ENCODE measurements around the gene MEX3C. TPM values are rescaled to one million over a fixed set of nuclear protein-coding genes. Genes with fewer than 3 reads are reported as not detected.

The MEX3C gene
- total and polyA plus RNA-seq, 2 experiments from 2014 or later = 21.0 to 67.3 TPM

GRCh38 chr18:51212606-51213005, 15.1 kb upstream of the MEX3C start:
- no peaks in the 10 kb centered on the region for H4K20me1 ChIP-seq (ENCODE audit: insufficient read depth, poor library complexity, severe bottlenecking)
- no peaks in the 10 kb centered on the region for H3K79me2 ChIP-seq
- H3K9me3 ChIP-seq (ENCODE audit: low read depth) = no peaks in the 10 kb centered on the region
- WGBS (ENCODE audit: low lambda C conversion rate, missing lambda C conversion rate) = 80% methylated on average over 2 of the region's 2 CpGs
- no peak overlapping the region for H2AFZ ChIP-seq
- no peaks in the 10 kb centered on the region for H3K36me3 ChIP-seq (replicated peaks; ENCODE audit: insufficient read depth, low read depth)
- DNase-seq (ENCODE audit: low spot score) = no peak
- H3K27me3 ChIP-seq = no peaks in the 10 kb centered on the region
- H3K4me2 ChIP-seq = no peak overlapping the region
- H3K4me3 ChIP-seq = no peak overlapping the region
- no peak overlapping the region for H3K27ac ChIP-seq
- no peaks in the 10 kb centered on the region for H3K4me1 ChIP-seq (ENCODE audit: insufficient read depth)
- TF ChIP-seq CTCF (IDR thresholded peaks at IDR 0.05; ENCODE audit: poor library complexity) = no peak
- TF ChIP-seq EZH2 (IDR thresholded peaks at IDR 0.05; ENCODE audit: borderline replicate concordance) = no peak
- no peak for TF ChIP-seq EZH2phosphoT487 (IDR thresholded peaks at IDR 0.05; ENCODE audit: low read depth, severe bottlenecking, unreplicated experiment)
- no peaks in the 10 kb centered on the region for H3K9me2 ChIP-seq (replicated peaks; ENCODE audit: insufficient read depth)

GRCh38 chr18:51211552-51211951, 14.1 kb upstream of the MEX3C start:
- Histone ChIP-seq H3K4me2 (no peak overlapping the region), H3K27ac (no peak overlapping the region), H3K27me3 (no peaks in the 10 kb centered on the region), H3K79me2 (no peaks in the 10 kb centered on the region), H2AFZ (no peak overlapping the region), H3K36me3 (replicated peaks; ENCODE audit: insufficient read depth, low read depth) (no peaks in the 10 kb centered on the region), H3K4me3 (no peak overlapping the region), H3K9me3 (ENCODE audit: low read depth) (no peaks in the 10 kb centered on the region), H3K4me1 (ENCODE audit: insufficient read depth) (no peaks in the 10 kb centered on the region), H4K20me1 (ENCODE audit: insufficient read depth, poor library complexity, severe bottlenecking) (no peaks in the 10 kb centered on the region), H3K9me2 (replicated peaks; ENCODE audit: insufficient read depth) (no peaks in the 10 kb centered on the region)
- 83% methylated on average over 4 of the region's 4 CpGs for WGBS (ENCODE audit: low lambda C conversion rate, missing lambda C conversion rate)
- DNase-seq (ENCODE audit: low spot score) = no peak
- TF ChIP-seq EZH2phosphoT487 (IDR thresholded peaks at IDR 0.05; ENCODE audit: low read depth, severe bottlenecking, unreplicated experiment) = no peak
- TF ChIP-seq CTCF (IDR thresholded peaks at IDR 0.05; ENCODE audit: poor library complexity) = no peak

DNA sequence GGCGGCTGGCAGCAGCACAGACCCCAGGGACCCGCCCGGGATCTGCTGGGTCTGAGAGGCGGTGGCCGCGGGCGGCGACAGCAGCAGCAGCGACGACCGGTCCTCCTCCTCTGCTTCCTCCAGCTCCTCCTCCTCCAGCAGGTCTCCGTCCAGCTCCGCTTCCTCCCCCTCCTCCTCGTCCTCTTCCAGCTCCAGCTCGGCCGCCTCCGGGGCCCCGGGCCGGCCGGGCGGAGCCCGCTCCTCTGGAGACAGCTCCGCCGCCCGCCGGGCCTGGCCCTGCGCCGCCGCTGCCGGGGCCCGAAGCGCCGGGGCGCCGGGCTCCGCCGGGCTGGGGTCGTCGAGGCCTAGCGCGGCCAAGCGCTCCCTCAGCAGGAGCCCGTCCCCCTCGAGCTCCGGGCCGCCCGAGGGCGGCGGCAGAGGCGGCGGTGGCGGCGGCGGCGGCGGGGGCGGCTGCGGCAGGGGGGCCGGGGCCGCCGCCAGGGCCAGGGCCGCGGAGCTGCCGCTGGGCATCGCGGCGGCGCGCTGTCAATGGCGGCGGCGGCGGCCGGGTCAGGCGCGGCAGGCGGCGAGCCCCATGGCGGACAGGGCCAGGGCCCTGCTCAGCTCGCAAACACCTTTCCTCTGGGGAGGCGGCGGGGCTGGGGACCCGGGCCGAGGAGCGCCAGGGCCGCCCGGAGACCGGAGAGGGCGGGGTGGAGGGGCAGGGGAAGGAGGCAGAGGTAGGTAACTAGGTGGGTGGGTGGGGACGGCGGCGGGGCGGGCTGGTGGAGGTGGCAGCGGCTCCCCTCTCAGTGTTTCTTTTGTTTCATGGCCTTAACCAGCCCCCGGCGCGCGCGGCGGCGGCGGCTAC, 445 bp downstream of the MEX3C start:
- H4K20me1 ChIP-seq (ENCODE audit: insufficient read depth, poor library complexity, severe bottlenecking) = peaks cover 33% of the 10 kb centered on the region
- no peaks in the 10 kb centered on the region for H3K36me3 ChIP-seq (replicated peaks; ENCODE audit: insufficient read depth, low read depth)
- H3K9me3 ChIP-seq (ENCODE audit: low read depth) = no peaks in the 10 kb centered on the region
- peak overlapping the region; percentile 7 for H2AFZ ChIP-seq
- H3K79me2 ChIP-seq = peaks cover 48% of the 10 kb centered on the region
- H3K4me3 ChIP-seq = peak overlapping the region; percentile 71
- TF ChIP-seq EZH2phosphoT487 (IDR thresholded peaks at IDR 0.05; ENCODE audit: low read depth, severe bottlenecking, unreplicated experiment) (no peak), EZH2 (IDR thresholded peaks at IDR 0.05; ENCODE audit: borderline replicate concordance) (no peak), CTCF (IDR thresholded peaks at IDR 0.05; ENCODE audit: poor library complexity) (no peak)
- H3K4me1 ChIP-seq (ENCODE audit: insufficient read depth) = peaks cover 12% of the 10 kb centered on the region
- peak; percentile 74 for DNase-seq (ENCODE audit: low spot score)
- H3K9me2 ChIP-seq (replicated peaks; ENCODE audit: insufficient read depth) = no peaks in the 10 kb centered on the region
- WGBS (ENCODE audit: low lambda C conversion rate, missing lambda C conversion rate) = 2% methylated on average over 44 of the region's 102 CpGs
- H3K27me3 ChIP-seq = no peaks in the 10 kb centered on the region
- peak overlapping the region; percentile 97 for H3K27ac ChIP-seq
- peak overlapping the region; percentile 82 for H3K4me2 ChIP-seq

Measured in hepatocyte (in vitro differentiated cells).